ENCODE measurements around the gene CALCOCO1.

Gene CALCOCO1

GRCh38 chr12:53743266-53744129 lies 16.2 kb upstream of the CALCOCO1 start:
- H3K27ac ChIP-seq (ENCODE audit: low read depth, low read length, severe bottlenecking): no peak overlapping the region
- H3K9me3 ChIP-seq (ENCODE audit: control insufficient read depth, low read length): no peaks in the 10 kb centered on the region
- 40 to 48% methylated on average over 10 to 13 of the region's 16 CpGs for WGBS, 2 experiments (ENCODE audit: insufficient coverage in 2 of 2)
- peaks cover 5% of the 10 kb centered on the region for H3K4me1 ChIP-seq (ENCODE audit: control insufficient read depth, insufficient read depth, low read length, poor library complexity, severe bottlenecking)
- no peak overlapping the region for H3K4me3 ChIP-seq (ENCODE audit: extremely low read depth, insufficient read depth, low read length, poor library complexity, severe bottlenecking)
- no peaks in the 10 kb centered on the region for H3K36me3 ChIP-seq (ENCODE audit: control insufficient read depth, insufficient read depth, low read length)

DNA sequence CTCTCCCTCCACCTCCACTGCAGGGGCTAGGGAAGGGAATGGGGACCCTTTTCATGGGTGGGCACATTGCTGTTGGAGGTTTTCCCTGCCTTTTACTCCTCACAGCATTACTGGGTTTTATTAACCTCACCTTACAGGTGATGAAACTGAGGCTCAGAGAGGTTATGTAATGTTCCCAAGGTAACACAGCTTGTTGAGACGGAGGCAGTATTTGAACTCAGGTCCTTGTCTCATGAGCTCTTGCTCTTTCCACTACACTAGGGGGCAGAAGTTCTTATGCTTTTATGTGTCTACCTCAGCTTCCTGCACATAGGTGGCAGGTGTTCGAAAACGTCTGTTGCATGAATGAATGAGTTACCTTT lies 12.9 kb upstream of the CALCOCO1 start:
- WGBS, 2 experiments (ENCODE audit: insufficient coverage in 2 of 2): 84 to 100% methylated on average over 1 to 3 of the region's 3 CpGs
- H3K9me3 ChIP-seq (ENCODE audit: control insufficient read depth, low read length): no peaks in the 10 kb centered on the region
- H3K4me1 ChIP-seq (ENCODE audit: control insufficient read depth, insufficient read depth, low read length, poor library complexity, severe bottlenecking): no peaks in the 10 kb centered on the region
- no peak overlapping the region for H3K4me3 ChIP-seq (ENCODE audit: extremely low read depth, insufficient read depth, low read length, poor library complexity, severe bottlenecking)
- H3K36me3 ChIP-seq (ENCODE audit: control insufficient read depth, insufficient read depth, low read length): no peaks in the 10 kb centered on the region
- no peak overlapping the region for H3K27ac ChIP-seq (ENCODE audit: low read depth, low read length, severe bottlenecking)

DNA sequence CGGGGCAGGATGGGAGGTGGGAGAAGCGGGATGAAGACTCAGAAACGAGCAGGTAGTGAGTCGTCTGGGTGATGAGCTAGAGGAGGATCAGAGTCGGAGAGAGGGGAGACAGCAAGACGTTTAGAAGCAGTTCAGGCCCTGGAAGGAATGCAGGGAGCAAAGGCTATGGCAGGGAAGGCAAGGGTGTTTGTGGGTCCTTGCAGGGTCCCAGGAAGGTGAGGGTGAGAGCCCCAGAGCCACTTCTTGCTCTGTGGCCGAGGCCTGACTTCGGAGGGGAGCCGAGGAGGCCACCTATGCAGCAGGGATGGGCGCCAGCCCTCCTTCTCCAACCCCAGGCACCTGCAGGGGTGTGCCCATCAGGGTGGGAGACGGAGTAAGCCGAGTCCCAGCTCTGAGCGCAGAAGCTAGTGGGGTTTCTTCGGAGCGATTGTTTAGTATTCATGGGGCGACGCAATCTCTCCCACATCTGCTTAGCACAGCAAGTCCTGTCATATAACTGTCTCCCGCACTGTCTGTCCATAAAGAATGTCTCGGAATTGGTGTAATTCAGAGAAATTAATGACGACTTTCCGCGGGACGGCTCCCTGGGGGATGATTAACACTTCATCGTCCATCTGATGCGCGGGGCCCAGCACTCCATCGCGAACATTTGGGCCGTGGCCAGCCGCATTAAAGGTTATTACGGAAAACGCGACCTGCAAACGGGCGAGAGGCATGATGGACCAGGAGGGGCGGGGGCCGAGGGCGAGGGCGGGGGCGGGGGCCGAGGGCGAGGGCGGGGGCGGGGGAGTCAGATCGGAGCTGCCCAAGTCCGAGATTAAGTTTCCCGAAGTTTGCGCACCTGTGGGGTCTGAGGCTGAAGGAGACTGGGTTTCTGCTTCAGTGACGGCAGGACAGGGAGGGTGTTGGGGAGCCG lies 12.2 kb upstream of the CALCOCO1 start:
- Histone ChIP-seq H3K36me3 (ENCODE audit: control insufficient read depth, insufficient read depth, low read length) (no peaks in the 10 kb centered on the region), H3K4me3 (ENCODE audit: extremely low read depth, insufficient read depth, low read length, poor library complexity, severe bottlenecking) (no peak overlapping the region), H3K27ac (ENCODE audit: low read depth, low read length, severe bottlenecking) (no peak overlapping the region), H3K9me3 (ENCODE audit: control insufficient read depth, low read length) (no peaks in the 10 kb centered on the region), H3K4me1 (ENCODE audit: control insufficient read depth, insufficient read depth, low read length, poor library complexity, severe bottlenecking) (no peaks in the 10 kb centered on the region)
- WGBS, 2 experiments (ENCODE audit: insufficient coverage in 2 of 2): 7 to 9% methylated on average over 22 to 23 of the region's 50 CpGs

DNA sequence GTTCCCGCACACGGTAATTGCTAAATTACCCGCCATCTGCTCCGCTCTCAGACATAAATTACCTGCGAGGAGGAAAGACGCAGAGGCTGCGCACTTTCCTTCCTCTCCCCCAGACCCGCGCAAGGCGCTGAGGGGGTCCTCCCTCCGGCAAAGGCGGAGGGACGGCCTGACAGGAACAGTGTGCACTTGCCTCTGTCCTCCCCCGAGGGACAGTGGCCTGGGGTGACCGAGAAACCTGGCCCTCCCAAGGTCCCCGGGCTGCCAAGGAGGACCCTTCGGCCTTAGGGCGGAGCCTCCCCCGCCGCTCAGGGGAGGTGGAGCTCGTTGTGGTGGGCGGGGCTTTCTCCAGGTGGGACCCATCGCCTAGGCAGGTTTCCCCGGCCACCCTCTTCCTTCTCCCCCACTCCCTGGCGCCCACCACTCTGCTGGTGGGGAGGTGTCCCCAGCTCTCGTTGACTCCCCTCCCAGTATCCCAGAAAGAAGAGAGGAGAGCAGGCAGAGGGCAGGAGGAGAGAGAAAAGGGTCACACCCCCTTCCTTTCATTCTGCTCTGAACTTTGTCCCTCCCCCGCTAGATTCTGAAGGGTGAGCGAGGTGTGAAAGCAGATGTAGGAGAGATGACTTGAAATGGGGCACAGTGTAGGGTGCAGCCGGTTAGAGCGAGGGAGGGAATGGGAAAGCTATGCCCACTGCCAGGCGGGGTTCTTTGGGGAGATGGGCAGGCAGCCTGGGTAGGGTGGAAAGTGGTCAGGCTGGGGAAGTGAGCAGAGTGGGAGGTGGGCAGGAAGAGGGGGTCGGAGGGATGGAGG lies 11.4 kb upstream of the CALCOCO1 start:
- H3K36me3 ChIP-seq (ENCODE audit: control insufficient read depth, insufficient read depth, low read length): no peaks in the 10 kb centered on the region
- no peaks in the 10 kb centered on the region for H3K9me3 ChIP-seq (ENCODE audit: control insufficient read depth, low read length)
- H3K4me3 ChIP-seq (ENCODE audit: extremely low read depth, insufficient read depth, low read length, poor library complexity, severe bottlenecking): no peak overlapping the region
- no peak overlapping the region for H3K27ac ChIP-seq (ENCODE audit: low read depth, low read length, severe bottlenecking)
- 2 to 6% methylated on average over 13 to 15 of the region's 32 CpGs for WGBS, 2 experiments (ENCODE audit: insufficient coverage in 2 of 2)
- no peaks in the 10 kb centered on the region for H3K4me1 ChIP-seq (ENCODE audit: control insufficient read depth, insufficient read depth, low read length, poor library complexity, severe bottlenecking)

- Histone ChIP-seq H3K27ac (ENCODE audit: low read depth, low read length, severe bottlenecking) (no peak overlapping the region), H3K4me3 (ENCODE audit: extremely low read depth, insufficient read depth, low read length, poor library complexity, severe bottlenecking) (no peak overlapping the region), H3K4me1 (ENCODE audit: control insufficient read depth, insufficient read depth, low read length, poor library complexity, severe bottlenecking) (no peaks in the 10 kb centered on the region), H3K9me3 (ENCODE audit: control insufficient read depth, low read length) (no peaks in the 10 kb centered on the region), H3K36me3 (ENCODE audit: control insufficient read depth, insufficient read depth, low read length) (no peaks in the 10 kb centered on the region)
- 21 to 31% methylated on average over 7 to 12 of the region's 14 CpGs for WGBS, 2 experiments (ENCODE audit: insufficient coverage in 2 of 2)
Observed at GRCh38 chr12:53737951-53738405, 10.7 kb upstream of the CALCOCO1 start.

- Histone ChIP-seq H3K9me3 (ENCODE audit: control insufficient read depth, low read length) (no peaks in the 10 kb centered on the region), H3K27ac (ENCODE audit: low read depth, low read length, severe bottlenecking) (no peak overlapping the region), H3K36me3 (ENCODE audit: control insufficient read depth, insufficient read depth, low read length) (no peaks in the 10 kb centered on the region), H3K4me3 (ENCODE audit: extremely low read depth, insufficient read depth, low read length, poor library complexity, severe bottlenecking) (no peak overlapping the region), H3K4me1 (ENCODE audit: control insufficient read depth, insufficient read depth, low read length, poor library complexity, severe bottlenecking) (no peaks in the 10 kb centered on the region)
- 86 to 90% methylated on average over 7 to 13 of the region's 14 CpGs for WGBS, 2 experiments (ENCODE audit: insufficient coverage in 2 of 2)
Observed at GRCh38 chr12:53737093-53737808, 10.0 kb upstream of the CALCOCO1 start.

DNA sequence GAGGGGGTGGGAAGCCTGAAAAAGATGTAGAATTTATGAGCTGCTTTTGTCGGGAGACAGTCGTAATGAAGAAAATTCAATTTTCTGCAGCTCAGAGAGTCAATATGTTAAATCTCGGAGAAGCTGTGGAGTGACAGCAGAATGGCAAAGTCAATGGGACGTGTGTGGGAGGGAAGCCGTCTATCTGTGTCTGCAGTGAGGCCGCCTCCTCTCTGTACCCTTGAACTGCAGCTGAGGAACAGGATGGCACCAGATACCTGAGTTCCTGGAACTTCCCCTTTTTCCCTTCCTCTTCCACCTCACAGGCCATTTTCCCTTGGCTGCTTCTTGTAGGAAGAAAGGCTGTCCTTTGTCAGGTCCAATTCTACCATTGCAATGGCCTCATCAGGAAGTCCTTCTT lies 9.3 kb upstream of the CALCOCO1 start:
- Histone ChIP-seq H3K9me3 (ENCODE audit: control insufficient read depth, low read length) (no peaks in the 10 kb centered on the region), H3K4me3 (ENCODE audit: extremely low read depth, insufficient read depth, low read length, poor library complexity, severe bottlenecking) (no peak overlapping the region), H3K4me1 (ENCODE audit: control insufficient read depth, insufficient read depth, low read length, poor library complexity, severe bottlenecking) (no peaks in the 10 kb centered on the region), H3K27ac (ENCODE audit: low read depth, low read length, severe bottlenecking) (no peak overlapping the region), H3K36me3 (ENCODE audit: control insufficient read depth, insufficient read depth, low read length) (no peaks in the 10 kb centered on the region)
- 84 to 100% methylated on average over 4 to 6 of the region's 6 CpGs for WGBS, 2 experiments (ENCODE audit: insufficient coverage in 2 of 2)

DNA sequence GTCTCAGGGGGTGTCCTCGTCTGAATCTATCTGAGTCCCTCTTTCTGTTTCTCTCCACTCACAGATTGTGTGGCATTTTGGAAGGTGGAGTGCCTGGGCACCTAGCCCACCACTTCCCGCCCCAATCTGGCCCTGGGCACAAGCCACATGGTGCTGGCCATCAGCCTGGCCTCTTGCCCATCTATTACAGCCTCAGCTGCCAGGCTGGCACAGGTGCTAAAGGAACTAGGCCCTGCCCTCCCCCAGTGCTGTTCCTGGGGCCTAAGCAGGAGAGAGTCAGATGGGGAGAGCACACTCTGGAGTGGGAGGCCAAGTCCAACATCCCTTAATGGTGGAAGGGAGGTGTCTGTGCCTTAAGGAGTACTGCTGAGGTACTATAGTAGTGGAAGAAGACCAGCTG lies 8.3 kb upstream of the CALCOCO1 start:
- Histone ChIP-seq H3K4me1 (ENCODE audit: control insufficient read depth, insufficient read depth, low read length, poor library complexity, severe bottlenecking) (no peaks in the 10 kb centered on the region), H3K27ac (ENCODE audit: low read depth, low read length, severe bottlenecking) (no peak overlapping the region), H3K36me3 (ENCODE audit: control insufficient read depth, insufficient read depth, low read length) (no peaks in the 10 kb centered on the region), H3K4me3 (ENCODE audit: extremely low read depth, insufficient read depth, low read length, poor library complexity, severe bottlenecking) (no peak overlapping the region), H3K9me3 (ENCODE audit: control insufficient read depth, low read length) (no peaks in the 10 kb centered on the region)
- 60 to 74% methylated on average over 1 to 2 of the region's 2 CpGs for WGBS, 2 experiments (ENCODE audit: insufficient coverage in 2 of 2)

GRCh38 chr12:53734425-53734824 lies 7.2 kb upstream of the CALCOCO1 start:
- no peaks in the 10 kb centered on the region for H3K4me1 ChIP-seq (ENCODE audit: control insufficient read depth, insufficient read depth, low read length, poor library complexity, severe bottlenecking)
- 60% methylated on average over 3 of the region's 9 CpGs; no CpG with 5 or more reads in 1 of the 2 experiments for WGBS, 2 experiments (ENCODE audit: insufficient coverage in 2 of 2)
- H3K36me3 ChIP-seq (ENCODE audit: control insufficient read depth, insufficient read depth, low read length): no peaks in the 10 kb centered on the region
- H3K27ac ChIP-seq (ENCODE audit: low read depth, low read length, severe bottlenecking): no peak overlapping the region
- H3K4me3 ChIP-seq (ENCODE audit: extremely low read depth, insufficient read depth, low read length, poor library complexity, severe bottlenecking): no peak overlapping the region
- no peaks in the 10 kb centered on the region for H3K9me3 ChIP-seq (ENCODE audit: control insufficient read depth, low read length)

- Histone ChIP-seq H3K4me1 (ENCODE audit: control insufficient read depth, insufficient read depth, low read length, poor library complexity, severe bottlenecking) (no peaks in the 10 kb centered on the region), H3K9me3 (ENCODE audit: control insufficient read depth, low read length) (no peaks in the 10 kb centered on the region), H3K27ac (ENCODE audit: low read depth, low read length, severe bottlenecking) (no peak overlapping the region), H3K36me3 (ENCODE audit: control insufficient read depth, insufficient read depth, low read length) (no peaks in the 10 kb centered on the region), H3K4me3 (ENCODE audit: extremely low read depth, insufficient read depth, low read length, poor library complexity, severe bottlenecking) (no peak overlapping the region)
- WGBS, 2 experiments (ENCODE audit: insufficient coverage in 2 of 2): 67 to 71% methylated on average over 5 of the region's 5 CpGs
Observed at GRCh38 chr12:53733807-53734200, 6.6 kb upstream of the CALCOCO1 start.

Data from mesodermal cell (in vitro differentiated cells).